GM11168 (cell line): ENCODE results near the gene TTLL10.
"Not testable (repeated sequence)": the region's sequence is repeated elsewhere in the genome, so short reads cannot be mapped to it uniquely, and the experiment has no call there.

ENCODE experiments used
- in situ Hi-C: fragments of 300-500 bp; cut with MboI; formaldehyde crosslinking; loops from one replicate; pipeline ENCODE4 v1.12.0; 2022; ENCODE audit warnings: low sequenced_read_pairs; ENCODE audit not compliant: unreplicated experiment

The TTLL10 gene

GRCh38 chr1:1170215-1171091, 3.2 kb upstream of the TTLL10 start:
- in situ Hi-C loops: no loop called here

GRCh38 chr1:1171161-1171545, 2.5 kb upstream of the TTLL10 start:
- in situ Hi-C loops: no loop called here

GRCh38 chr1:1171546-1172340, 1.9 kb upstream of the TTLL10 start:
- in situ Hi-C loops: no loop called here

- in situ Hi-C loops: no loop called here
Measured at GRCh38 chr1:1173061-1173792, 453 bp upstream of the TTLL10 start.

GRCh38 chr1:1175221-1176062, 1.8 kb downstream of the TTLL10 start:
- in situ Hi-C loops: no loop called here

- in situ Hi-C loops: not testable (repeated sequence)
Measured at GRCh38 chr1:1176063-1176761, 2.5 kb downstream of the TTLL10 start.

- in situ Hi-C loops: no loop called here
Measured at GRCh38 chr1:1176931-1177330, 3.3 kb downstream of the TTLL10 start.

GRCh38 chr1:1177452-1178206, 3.9 kb downstream of the TTLL10 start:
- in situ Hi-C loops: no loop called here

- in situ Hi-C loops: no loop called here
Measured at GRCh38 chr1:1178794-1179331, 5.2 kb downstream of the TTLL10 start.

- in situ Hi-C loops: no loop called here
Measured at GRCh38 chr1:1179346-1179982, 5.8 kb downstream of the TTLL10 start.

- in situ Hi-C loops: no loop called here
Measured at GRCh38 chr1:1179983-1180861, 6.5 kb downstream of the TTLL10 start.

- in situ Hi-C loops: no loop called here
Measured at GRCh38 chr1:1181129-1181937, 7.7 kb downstream of the TTLL10 start.

- in situ Hi-C loops: no loop called here
Measured at GRCh38 chr1:1181938-1182410, 8.3 kb downstream of the TTLL10 start.

- in situ Hi-C loops: no loop called here
Measured at GRCh38 chr1:1182491-1183220, 9.0 kb downstream of the TTLL10 start.

- in situ Hi-C loops: no loop called here
Measured at GRCh38 chr1:1183221-1183747, 9.6 kb downstream of the TTLL10 start.
